ENCODE data around the gene KRT75.

DNA sequence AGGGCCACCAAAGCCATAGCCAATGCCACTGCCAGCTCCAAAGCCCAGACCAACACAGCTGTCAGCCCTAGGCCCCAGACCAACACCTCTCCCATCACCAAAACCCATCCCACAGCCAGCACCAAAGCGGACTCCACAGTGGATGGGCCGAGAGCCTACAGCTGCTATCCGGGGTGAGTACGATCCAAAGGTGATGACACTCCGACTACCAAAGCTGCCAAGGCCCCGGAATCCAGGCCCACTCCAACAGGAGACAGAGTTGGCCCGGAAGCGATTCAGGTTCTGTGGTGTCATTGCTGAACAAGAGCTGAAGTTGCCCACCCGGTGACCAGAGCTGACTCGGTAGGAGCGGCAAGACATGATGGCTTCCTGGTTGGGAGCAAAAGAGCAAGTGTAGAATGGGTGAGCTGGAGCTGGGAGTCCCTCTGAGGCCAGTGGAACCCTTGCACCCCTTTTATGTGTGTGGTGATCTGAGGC is 48.9 kb downstream of the KRT75 start, which contains the start of gene KRT84:
- no peak for TF ChIP-seq ARHGAP35 (CRISPR knock-in tag; IDR thresholded peaks at IDR 0.05; ENCODE audit: borderline replicate concordance)
- TF ChIP-seq, protein P1, sequence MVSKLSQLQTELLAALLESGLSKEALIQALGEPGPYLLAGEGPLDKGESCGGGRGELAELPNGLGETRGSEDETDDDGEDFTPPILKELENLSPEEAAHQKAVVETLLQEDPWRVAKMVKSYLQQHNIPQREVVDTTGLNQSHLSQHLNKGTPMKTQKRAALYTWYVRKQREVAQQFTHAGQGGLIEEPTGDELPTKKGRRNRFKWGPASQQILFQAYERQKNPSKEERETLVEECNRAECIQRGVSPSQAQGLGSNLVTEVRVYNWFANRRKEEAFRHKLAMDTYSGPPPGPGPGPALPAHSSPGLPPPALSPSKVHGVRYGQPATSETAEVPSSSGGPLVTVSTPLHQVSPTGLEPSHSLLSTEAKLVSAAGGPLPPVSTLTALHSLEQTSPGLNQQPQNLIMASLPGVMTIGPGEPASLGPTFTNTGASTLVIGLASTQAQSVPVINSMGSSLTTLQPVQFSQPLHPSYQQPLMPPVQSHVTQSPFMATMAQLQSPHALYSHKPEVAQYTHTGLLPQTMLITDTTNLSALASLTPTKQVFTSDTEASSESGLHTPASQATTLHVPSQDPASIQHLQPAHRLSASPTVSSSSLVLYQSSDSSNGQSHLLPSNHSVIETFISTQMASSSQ (IDR thresholded peaks at IDR 0.05; ENCODE audit: low read depth) = no peak
- TF ChIP-seq, protein P1 (CRISPR knock-in tag; IDR thresholded peaks at IDR 0.05; ENCODE audit: borderline replicate concordance) = no peak
- no peak for TF ChIP-seq ZNF660 (CRISPR knock-in tag; IDR thresholded peaks at IDR 0.05; ENCODE audit: borderline replicate concordance, low read depth)
- TF ChIP-seq CC2D1A (CRISPR knock-in tag; IDR thresholded peaks at IDR 0.05) = no peak
